IPS DF 6.9 (cell line): ENCODE results near the gene SSPN.

Experiments
- DNase-seq: peaks from one replicate; pipeline ENCODE4 v3.0.0-alpha.2; 2013; ENCODE audit warnings: low read depth, low spot score
- H3K27ac ChIP-seq: one replicate; pipeline ENCODE4 v1.5.1; 2013; ENCODE audit warnings: low read length, control low read depth
- H3K27me3 ChIP-seq: 2 replicates; pipeline ENCODE4 v1.6.1; 2013; ENCODE audit warnings: mild to moderate bottlenecking, low read length; ENCODE audit not compliant: control insufficient read depth, insufficient read depth
- H3K36me3 ChIP-seq: 2 replicates; pipeline ENCODE4 v1.6.1; 2013; ENCODE audit warnings: low read length; ENCODE audit not compliant: control insufficient read depth, insufficient read depth
- H3K4me1 ChIP-seq: 2 replicates; pipeline ENCODE4 v1.6.1; 2013; ENCODE audit warnings: low read length; ENCODE audit not compliant: control insufficient read depth, insufficient read depth
- H3K4me3 ChIP-seq: 2 replicates; pipeline ENCODE4 v1.5.1; 2013; ENCODE audit warnings: mild to moderate bottlenecking, low read length
- H3K9me3 ChIP-seq: 2 replicates; pipeline ENCODE4 v1.6.1; 2013; ENCODE audit warnings: low read length, inconsistent platforms; ENCODE audit not compliant: control insufficient read depth, insufficient read depth
- WGBS: extraction: QIAGEN DNeasy Blood & Tissue Kit; methylation state at CpG from one replicate; pipeline ENCODE4 v1.1.7; 2013; ENCODE audit warnings: mixed read lengths, missing lambda C conversion rate; ENCODE audit not compliant: insufficient read length, insufficient coverage; 5-methylcytosine and 5-hydroxymethylcytosine counted together

Gene SSPN

DNA sequence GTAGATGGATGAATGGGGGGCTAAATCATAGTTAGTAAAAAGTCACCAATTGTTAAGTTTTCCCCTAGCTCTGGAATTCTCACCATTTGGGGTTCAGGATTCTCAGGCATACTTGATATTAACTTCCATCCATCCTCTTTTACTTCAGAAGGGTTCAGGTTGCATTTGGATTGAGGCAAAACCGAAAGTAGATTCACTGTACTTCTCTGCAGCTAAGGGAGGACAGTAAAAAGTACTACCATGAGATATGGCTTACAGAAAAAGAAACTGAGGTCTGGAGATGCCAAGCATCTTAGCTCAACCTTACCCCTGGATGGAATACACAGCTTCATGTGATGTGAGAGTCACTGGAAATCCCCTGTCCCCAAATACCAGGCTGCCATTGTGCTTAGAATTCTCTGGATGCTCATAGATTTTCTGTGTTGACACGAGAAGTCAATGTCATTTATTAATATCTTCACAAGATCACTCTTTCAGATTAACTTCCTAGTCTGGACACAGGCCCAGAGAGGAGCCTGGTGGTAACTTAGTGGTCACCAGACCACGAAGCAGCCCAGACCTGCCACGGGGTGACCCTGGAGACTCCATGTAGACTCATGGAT is 87.1 kb downstream of the SSPN start:
- Histone ChIP-seq H3K27me3 (no peaks in the 10 kb centered on the region), H3K27ac (no peak overlapping the region), H3K4me1 (no peaks in the 10 kb centered on the region), H3K4me3 (no peak overlapping the region), H3K9me3 (no peaks in the 10 kb centered on the region), H3K36me3 (no peaks in the 10 kb centered on the region)
- no CpG with 5 or more reads among the region's 4 CpGs for WGBS
- no peak for DNase-seq

- H3K9me3 ChIP-seq, result no peaks in the 10 kb centered on the region
- H3K4me1 ChIP-seq, result no peaks in the 10 kb centered on the region
- H3K27ac ChIP-seq, result no peak overlapping the region
- H3K4me3 ChIP-seq, result no peak overlapping the region
- H3K36me3 ChIP-seq, result no peaks in the 10 kb centered on the region
- no peak for DNase-seq
- H3K27me3 ChIP-seq, result no peaks in the 10 kb centered on the region
- no CpG with 5 or more reads among the region's 1 CpG for WGBS
These were observed 87.7 kb downstream of the SSPN start for GRCh38 chr12:26283046-26283445.

GRCh38 chr12:26283617-26284016 is 88.2 kb downstream of the SSPN start:
- no peak for DNase-seq
- H3K27ac ChIP-seq, result no peak overlapping the region

DNA sequence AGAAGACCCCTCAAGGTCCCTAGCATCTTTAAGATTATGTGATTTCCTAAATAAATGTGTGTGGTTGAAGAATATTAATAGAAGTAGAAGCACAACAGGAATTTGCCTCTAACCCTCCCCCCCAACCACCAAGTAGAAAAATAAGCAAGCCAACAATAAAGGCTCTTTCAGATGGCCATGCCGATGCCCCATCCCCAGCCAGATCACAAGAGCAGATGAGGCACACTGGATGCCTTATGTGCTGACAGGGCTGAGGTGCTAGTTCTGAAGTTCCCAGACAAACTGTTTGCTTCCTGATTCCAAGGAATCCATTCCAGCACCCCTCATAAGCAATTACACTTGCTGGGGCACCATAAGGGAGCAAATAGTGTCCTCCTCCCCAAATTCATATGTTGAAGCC is 90.0 kb downstream of the SSPN start:
- no CpG with 5 or more reads among the region's 1 CpG for WGBS
- Histone ChIP-seq H3K27me3 (no peaks in the 10 kb centered on the region), H3K27ac (no peak overlapping the region), H3K9me3 (no peaks in the 10 kb centered on the region), H3K36me3 (no peaks in the 10 kb centered on the region), H3K4me3 (no peak overlapping the region), H3K4me1 (no peaks in the 10 kb centered on the region)
- no peak for DNase-seq

More at GRCh38 chr12:26283617-26284016, 88.2 kb downstream of the SSPN start:
- H3K9me3 ChIP-seq, result no peaks in the 10 kb centered on the region
- no peaks in the 10 kb centered on the region for H3K27me3 ChIP-seq
- no peaks in the 10 kb centered on the region for H3K4me1 ChIP-seq
- no peaks in the 10 kb centered on the region for H3K36me3 ChIP-seq
- WGBS, result no CpG with 5 or more reads among the region's 2 CpGs
- no peak overlapping the region for H3K4me3 ChIP-seq

DNA sequence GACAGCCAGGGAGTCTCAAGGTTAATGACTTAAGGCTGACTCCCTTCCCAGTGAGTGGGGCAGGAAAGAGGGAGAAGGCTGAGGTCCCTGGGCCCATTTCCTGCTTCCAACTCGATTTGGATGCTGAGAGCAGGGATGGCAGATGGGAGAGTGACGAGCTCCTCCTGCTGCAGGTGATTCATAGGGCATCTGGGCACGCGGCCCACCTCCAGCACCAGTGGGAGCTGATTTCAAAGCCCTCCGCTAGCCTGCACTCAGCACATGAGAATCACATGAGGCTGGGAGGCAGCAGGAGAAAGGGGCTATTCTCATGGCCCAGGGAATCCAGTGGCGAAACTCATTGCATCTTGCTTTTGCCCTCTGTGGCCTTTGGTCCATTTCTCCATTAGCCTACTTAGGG is 90.8 kb downstream of the SSPN start:
- Histone ChIP-seq H3K36me3 (no peaks in the 10 kb centered on the region), H3K9me3 (no peaks in the 10 kb centered on the region), H3K27me3 (no peaks in the 10 kb centered on the region), H3K4me3 (no peak overlapping the region), H3K4me1 (no peaks in the 10 kb centered on the region), H3K27ac (no peak overlapping the region)
- no CpG with 5 or more reads among the region's 6 CpGs for WGBS
- DNase-seq, result no peak

DNA sequence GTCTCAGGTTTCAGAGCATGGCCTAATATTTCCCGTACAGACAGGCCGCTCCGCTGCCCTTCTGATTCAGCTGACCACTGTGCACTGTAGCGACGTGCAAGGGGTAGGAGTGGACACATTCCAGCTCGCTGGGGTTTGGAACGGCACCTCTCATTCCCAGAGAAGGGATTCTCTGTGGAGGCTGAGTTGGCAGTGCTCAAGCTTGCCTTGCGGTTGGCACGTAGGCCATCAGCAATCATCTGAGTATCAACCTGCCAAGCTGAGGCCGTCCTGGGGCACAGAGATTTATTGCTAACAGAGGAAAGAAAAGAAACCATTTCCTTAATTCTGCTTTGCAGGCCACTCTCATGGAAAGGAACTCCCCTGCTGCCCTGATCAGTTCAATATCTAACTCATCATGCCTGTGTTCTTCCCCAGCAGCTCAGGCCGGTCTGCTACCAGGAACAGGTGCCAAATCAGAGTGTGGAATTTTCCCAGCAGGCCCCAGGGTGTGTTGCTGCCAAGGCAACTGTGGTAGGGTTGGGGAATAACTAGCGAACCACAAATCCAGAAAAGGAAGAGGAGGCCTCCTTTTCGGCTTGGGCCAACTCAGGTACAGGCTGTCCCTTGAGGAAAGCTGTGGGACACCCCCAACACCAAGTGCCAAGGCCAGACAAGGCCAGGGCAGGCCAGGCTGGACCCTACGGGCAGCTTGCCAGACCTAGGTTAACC is 92.5 kb downstream of the SSPN start:
- H3K4me3 ChIP-seq, result no peak overlapping the region
- no peak overlapping the region for H3K27ac ChIP-seq
- DNase-seq, result no peak
- WGBS, result no CpG with 5 or more reads among the region's 14 CpGs
- H3K27me3 ChIP-seq, result no peaks in the 10 kb centered on the region
- no peaks in the 10 kb centered on the region for H3K4me1 ChIP-seq
- H3K9me3 ChIP-seq, result no peaks in the 10 kb centered on the region
- no peaks in the 10 kb centered on the region for H3K36me3 ChIP-seq

GRCh38 chr12:26290565-26290964 is 95.2 kb downstream of the SSPN start:
- DNase-seq, result no peak
- no CpG with 5 or more reads among the region's 2 CpGs for WGBS

GRCh38 chr12:26292596-26292995 is 97.2 kb downstream of the SSPN start:
- Histone ChIP-seq H3K4me1 (no peaks in the 10 kb centered on the region), H3K27ac (no peak overlapping the region), H3K4me3 (no peak overlapping the region), H3K9me3 (no peaks in the 10 kb centered on the region), H3K27me3 (no peaks in the 10 kb centered on the region), H3K36me3 (no peaks in the 10 kb centered on the region)
- DNase-seq, result no peak
- WGBS, result no CpG with 5 or more reads among the region's 1 CpG

More at GRCh38 chr12:26290565-26290964, 95.2 kb downstream of the SSPN start:
- Histone ChIP-seq H3K36me3 (no peaks in the 10 kb centered on the region), H3K27me3 (no peaks in the 10 kb centered on the region), H3K9me3 (no peaks in the 10 kb centered on the region), H3K27ac (no peak overlapping the region), H3K4me1 (no peaks in the 10 kb centered on the region), H3K4me3 (no peak overlapping the region)

DNA sequence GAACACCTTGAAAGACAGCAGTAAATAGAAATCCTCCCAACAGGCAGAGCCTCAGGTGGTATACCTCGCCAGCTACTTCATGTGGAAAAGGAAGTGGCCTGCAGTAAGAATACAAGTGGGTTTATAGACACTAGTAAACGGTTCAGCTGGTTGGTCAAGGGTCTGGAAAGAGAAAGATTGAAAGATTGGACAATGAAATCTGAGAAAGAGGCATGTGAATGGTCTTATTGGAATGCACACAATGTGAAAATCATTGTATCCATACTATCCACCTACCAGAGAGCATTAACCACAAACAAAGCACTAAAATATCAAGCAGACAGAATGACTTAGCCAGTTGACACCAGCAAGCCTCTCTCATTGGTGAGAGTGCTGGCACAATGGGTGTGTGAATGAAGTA is 98.2 kb downstream of the SSPN start:
- no CpG with 5 or more reads among the region's 2 CpGs for WGBS
- H3K27ac ChIP-seq, result no peak overlapping the region
- DNase-seq, result no peak

GRCh38 chr12:26295001-26295400 is 99.6 kb downstream of the SSPN start:
- H3K27me3 ChIP-seq, result no peaks in the 10 kb centered on the region
- no peaks in the 10 kb centered on the region for H3K36me3 ChIP-seq
- no peak overlapping the region for H3K27ac ChIP-seq
- H3K4me3 ChIP-seq, result no peak overlapping the region
- no peaks in the 10 kb centered on the region for H3K9me3 ChIP-seq
- WGBS, result no CpG with 5 or more reads among the region's 4 CpGs
- no peak for DNase-seq
- H3K4me1 ChIP-seq, result no peaks in the 10 kb centered on the region; the same call in 1 of the 2 replicates

More for the DNA sequence above, 98.2 kb downstream of the SSPN start:
- Histone ChIP-seq H3K27me3 (no peaks in the 10 kb centered on the region), H3K4me3 (no peak overlapping the region), H3K4me1 (no peaks in the 10 kb centered on the region), H3K36me3 (no peaks in the 10 kb centered on the region), H3K9me3 (no peaks in the 10 kb centered on the region)
